H1 (cell line): ENCODE measurements around the gene GCNT1. TPM values are rescaled to one million over a fixed set of nuclear protein-coding genes. Genes with fewer than 3 reads are reported as not detected.

Experiments used
- CTCF ChIA-PET: fragments of 300-600 bp; sonication (Branson Sonifier 250); formaldehyde crosslinking; loops from one replicate; lab custom pipeline; 2021; ENCODE audit not compliant: partially characterized antibody; lab: Charles Lee
- POLR2A ChIA-PET: fragments of 300-600 bp; sonication (Branson Sonifier 250); formaldehyde crosslinking; loops from one replicate; lab custom pipeline; 2021; ENCODE audit warnings: inconsistent platforms; ENCODE audit not compliant: partially characterized antibody; lab: Charles Lee
- DNase-seq, 2 experiments: peaks; one replicate each; pipeline versions ENCODE4 v3.0.0 to v3.0.0-alpha.2; 2010 to 2022; ENCODE audit warnings: low spot score in 2 of 2, low read depth in 1 of 2, mixed read lengths in 1 of 2
- FAIRE-seq: peaks from 2 replicates; lab custom pipeline; 2011; peaks lifted over from hg19 to GRCh38; lab: Jason Lieb, UNC
- H2AFZ ChIP-seq: 2 replicates; pipeline ENCODE4 v1.8.1; 2012; ENCODE audit warnings: low read length, inconsistent platforms
- H2AK5ac ChIP-seq: 2 replicates; pipeline ENCODE4 v1.6.1; 2013; ENCODE audit warnings: low read depth, low read length
- H2BK120ac ChIP-seq: replicated peaks from 2 replicates; pipeline ENCODE3; 2013; ENCODE audit warnings: low read depth, low read length, inconsistent platforms
- H2BK12ac ChIP-seq: 2 replicates; pipeline ENCODE4 v1.6.1; 2013; ENCODE audit warnings: low read depth, low read length
- H2BK15ac ChIP-seq: 2 replicates; pipeline ENCODE4 v1.6.1; 2013; ENCODE audit warnings: low read length
- H2BK20ac ChIP-seq: 2 replicates; pipeline ENCODE4 v1.6.1; 2013; ENCODE audit warnings: low read length
- H2BK5ac ChIP-seq: 2 replicates; pipeline ENCODE4 v1.6.1; 2013; ENCODE audit warnings: low read depth, low read length
- H3K14ac ChIP-seq: 2 replicates; pipeline ENCODE4 v1.6.1; 2013; ENCODE audit warnings: inconsistent platforms; ENCODE audit not compliant: insufficient read length
- H3K18ac ChIP-seq: 2 replicates; pipeline ENCODE4 v1.6.1; 2013; ENCODE audit warnings: low read length; ENCODE audit errors: extremely low read depth
- H3K23ac ChIP-seq: 2 replicates; pipeline ENCODE4 v1.6.1; 2013; ENCODE audit warnings: inconsistent platforms; ENCODE audit not compliant: insufficient read length
- H3K23me2 ChIP-seq: 2 replicates; pipeline ENCODE4 v1.6.1; 2013; ENCODE audit warnings: low read depth, low read length
- H3K27ac ChIP-seq: 2 replicates; pipeline ENCODE4 v1.6.1; 2011; ENCODE audit warnings: low read depth, low read length, inconsistent platforms
- H3K27me3 ChIP-seq, 4 experiments: replicated peaks in 1 of 4; 1 replicate in 1 of 4; 2 replicates in 3 of 4; pipeline versions ENCODE4 v1.6.1 to v1.8.1; 2011 to 2013; ENCODE audit warnings: low read length in 3 of 4, mild to moderate bottlenecking in 3 of 4, inconsistent platforms in 2 of 4, mixed read lengths in 2 of 4, moderate library complexity in 1 of 4; ENCODE audit not compliant: control insufficient read depth in 3 of 4, insufficient read depth in 3 of 4; ENCODE audit errors: extremely low read depth in 1 of 4
- H3K36me3 ChIP-seq, 4 experiments: 2 replicates each; pipeline versions ENCODE4 v1.6.1 to v1.8.1; 2011 to 2013; ENCODE audit warnings: mild to moderate bottlenecking in 4 of 4, low read length in 3 of 4, moderate library complexity in 2 of 4, control low read depth in 1 of 4, inconsistent platforms in 1 of 4; ENCODE audit not compliant: insufficient read depth in 4 of 4, control insufficient read depth in 2 of 4
- H3K4ac ChIP-seq: replicated peaks from 2 replicates; pipeline ENCODE3; 2013; ENCODE audit warnings: low read length, low read depth, mixed read lengths, inconsistent platforms; ENCODE audit not compliant: insufficient read length
- H3K4me1 ChIP-seq, 4 experiments: replicated peaks in 1 of 4; 1 replicate in 1 of 4; 2 replicates in 3 of 4; pipeline versions ENCODE4 v1.6.1 to v1.8.1; 2011 to 2013; ENCODE audit warnings: low read length in 3 of 4, inconsistent platforms in 2 of 4, mixed read lengths in 1 of 4; ENCODE audit not compliant: insufficient read depth in 4 of 4, control insufficient read depth in 3 of 4
- H3K4me2 ChIP-seq, 2 experiments: 2 replicates each; pipeline versions ENCODE4 v1.6.1 to v1.8.1; 2011 to 2013; ENCODE audit warnings: low read depth in 2 of 2, low read length in 2 of 2, control low read depth in 1 of 2, inconsistent platforms in 1 of 2, mild to moderate bottlenecking in 1 of 2; ENCODE audit not compliant: insufficient read depth in 1 of 2
- H3K4me3 ChIP-seq, 4 experiments: fragments of 200-600, 300-600 bp in 1 of 4; sonication (generic), shearing (Covaris generic), sonication (Bioruptor Twin) in 1 of 4; 2 replicates each; pipeline versions ENCODE4 v1.5.1 to v1.8.1; 2011 to 2016; ENCODE audit warnings: low read length in 4 of 4, low read depth in 3 of 4, control low read depth in 2 of 4, inconsistent platforms in 2 of 4, mild to moderate bottlenecking in 2 of 4, mixed read lengths in 1 of 4, moderate library complexity in 1 of 4; ENCODE audit not compliant: insufficient read depth in 2 of 4; ENCODE audit errors: extremely low read depth in 1 of 4
- H3K56ac ChIP-seq: replicated peaks from 2 replicates; pipeline ENCODE3; 2013; ENCODE audit warnings: low read depth, mild to moderate bottlenecking, mixed read lengths, low read length, inconsistent platforms; ENCODE audit not compliant: insufficient read length
- H3K79me1 ChIP-seq: 2 replicates; pipeline ENCODE4 v1.6.1; 2013; ENCODE audit warnings: low read depth, low read length, control low read depth
- H3K79me2 ChIP-seq, 2 experiments: 2 replicates each; pipeline versions ENCODE4 v1.6.1 to v1.8.1; 2012 to 2013; ENCODE audit warnings: low read length in 2 of 2, mild to moderate bottlenecking in 2 of 2, inconsistent platforms in 1 of 2; ENCODE audit not compliant: insufficient read depth in 2 of 2, control insufficient read depth in 1 of 2
- H3K9ac ChIP-seq, 4 experiments: replicated peaks in 1 of 4; 1 replicate in 1 of 4; 2 replicates in 3 of 4; pipeline versions ENCODE4 v1.6.1 to v1.8.1; 2011 to 2013; ENCODE audit warnings: low read depth in 3 of 4, low read length in 3 of 4, control low read depth in 2 of 4, mild to moderate bottlenecking in 2 of 4, moderate library complexity in 2 of 4, inconsistent platforms in 1 of 4; ENCODE audit errors: extremely low read depth in 1 of 4
- H3K9me3 ChIP-seq, 2 experiments: 2 replicates each; pipeline versions ENCODE4 v1.6.1 to v1.8.1; 2012 to 2013; ENCODE audit warnings: mild to moderate bottlenecking in 2 of 2, moderate library complexity in 2 of 2, control low read depth in 1 of 2, inconsistent platforms in 1 of 2, low read depth in 1 of 2, low read length in 1 of 2, mixed read lengths in 1 of 2; ENCODE audit not compliant: insufficient read depth in 2 of 2
- H4K20me1 ChIP-seq, 2 experiments: replicated peaks in 1 of 2; 2 replicates each; pipeline versions ENCODE3 to v1.8.1; 2011 to 2013; ENCODE audit warnings: inconsistent platforms in 2 of 2, low read length in 2 of 2, mild to moderate bottlenecking in 1 of 2; ENCODE audit not compliant: insufficient read depth in 2 of 2, control insufficient read depth in 1 of 2
- H4K5ac ChIP-seq: 2 replicates; pipeline ENCODE4 v1.6.1; 2013; ENCODE audit warnings: low read length, low read depth, mixed read lengths, inconsistent platforms; ENCODE audit not compliant: insufficient read length
- H4K8ac ChIP-seq: 2 replicates; pipeline ENCODE4 v1.8.0; 2013; ENCODE audit warnings: mild to moderate bottlenecking, moderate library complexity, low read length, inconsistent platforms; ENCODE audit not compliant: insufficient read depth; ENCODE audit errors: extremely low read depth
- H4K91ac ChIP-seq: replicated peaks from 2 replicates; pipeline ENCODE3; 2013; ENCODE audit warnings: low read length, mixed read lengths, inconsistent platforms; ENCODE audit not compliant: insufficient read length
- BACH1 ChIP-seq: IDR thresholded peaks from 2 replicates; pipeline ENCODE4 v1.6.1; 2012; ENCODE audit warnings: low read length, improper control_type of control experiment
- CBX5 ChIP-seq: fragments of 300-800, 300-1000 bp; sonication (generic); IDR thresholded peaks from 2 replicates; pipeline ENCODE4 v1.7.1; 2016; ENCODE audit warnings: antibody characterized with exemption, low read length, low read depth
- CEBPB ChIP-seq: IDR thresholded peaks from 2 replicates; pipeline ENCODE4 v1.6.1; 2012; ENCODE audit warnings: low read depth, low read length
- EGR1 ChIP-seq: IDR thresholded peaks from 2 replicates; pipeline ENCODE4 v1.6.1; 2011; ENCODE audit warnings: low read depth, low read length, borderline replicate concordance
- FOSL1 ChIP-seq: IDR thresholded peaks from 2 replicates; pipeline ENCODE4 v1.6.1; 2011; ENCODE audit warnings: mild to moderate bottlenecking, low read depth, low read length, moderate library complexity; ENCODE audit not compliant: insufficient read depth
- JUND ChIP-seq: IDR thresholded peaks from 2 replicates; pipeline ENCODE4 v1.6.1; 2011; ENCODE audit warnings: mild to moderate bottlenecking, improper control_type of control experiment, low read length
- KDM1A ChIP-seq: fragments of 200-600, 300-600 bp; sonication (generic); IDR thresholded peaks from 2 replicates; pipeline ENCODE4 v1.7.1; 2016; ENCODE audit warnings: mild to moderate bottlenecking, low read length, borderline replicate concordance
- KDM5A ChIP-seq: fragments of 200-600 bp; IDR thresholded peaks from 2 replicates; pipeline ENCODE4 v1.7.1; 2012; ENCODE audit warnings: mild to moderate bottlenecking, low read length, inconsistent platforms, mixed read lengths
- NRF1 ChIP-seq: IDR thresholded peaks from 2 replicates; pipeline ENCODE4 v1.6.1; 2011; ENCODE audit warnings: mild to moderate bottlenecking, low read depth, low read length, improper control_type of control experiment
- SIRT6 ChIP-seq: IDR thresholded peaks from one replicate; pipeline ENCODE4 v1.7.1; 2012; ENCODE audit warnings: low read length, inconsistent platforms
- SP2 ChIP-seq: IDR thresholded peaks from 2 replicates; pipeline ENCODE4 v1.6.1; 2012; ENCODE audit warnings: mild to moderate bottlenecking, low read length, inconsistent platforms
- SP4 ChIP-seq: IDR thresholded peaks from 2 replicates; pipeline ENCODE4 v1.6.1; 2012; ENCODE audit warnings: low read length, inconsistent platforms
- TCF12 ChIP-seq: IDR thresholded peaks from 2 replicates; pipeline ENCODE4 v1.6.1; 2011; ENCODE audit warnings: low read depth, mild to moderate bottlenecking, low read length
- WGBS, 2 experiments: shearing (Covaris generic) in 1 of 2; methylation state at CpG; one replicate each; pipeline versions ENCODE4 v1.1.6 to v1.1.7; 2013 to 2015; ENCODE audit warnings: low lambda C conversion rate in 2 of 2, mixed read lengths in 2 of 2, inconsistent platforms in 1 of 2, low coverage in 1 of 2, missing lambda C conversion rate in 1 of 2; ENCODE audit not compliant: insufficient replicate concordance in 2 of 2, insufficient coverage in 1 of 2, insufficient read length in 1 of 2; ENCODE audit errors: extremely low coverage in 1 of 2, missing lambda C conversion rate in 1 of 2; 5-methylcytosine and 5-hydroxymethylcytosine counted together
- polyA plus RNA-seq, 7 experiments: library from polyadenylated mRNA; depleted of rRNA in 3 of 7; stranded (reverse) in 5 of 7; unstranded in 2 of 7; fragments of >200 nt in 5 of 7; fragments of 200-250 nt in 2 of 7; gene quantifications; 1 replicate in 5 of 7; 2 replicates in 1 of 7; 4 replicates in 1 of 7; pipeline versions ENCODE4 v1.2.1 to v1.2.3, GENCODE V29; 2011 to 2013; ENCODE audit warnings: missing spikeins in 2 of 7, mixed read lengths in 2 of 7
- total RNA-seq: library from RNA; stranded (reverse); fragmentation: NEBNext Ultra II Directional; extraction: Animal tissue kit (Norgen Biotek cat#: 25700); gene quantifications from 2 replicates; pipeline ENCODE4 v1.2.1, GENCODE V29; 2021
- TF ChIP-seq, protein P1 (sequence below): IDR thresholded peaks from 2 replicates; pipeline ENCODE4 v1.6.1; 2012; ENCODE audit warnings: inconsistent platforms

GCNT1 gene
- total and polyA plus RNA-seq, 2 of the 8 experiments (the other 6 are each of a cell fraction or from before 2014, with no cell fraction given), result 13.0 to 16.5 TPM

- H2BK20ac ChIP-seq, result no peak overlapping the region
- peaks cover 0 to 3% (median 0%) of the 10 kb centered on the region in 4 experiments; a peak in 1 of 8 replicates for H3K36me3 ChIP-seq
- H3K4me1 ChIP-seq, result peaks cover 0 to 2% (median 0%) of the 10 kb centered on the region in 4 experiments; a peak in 1 of 7 replicates
- no peak overlapping the region for H3K4me2 ChIP-seq
- no peaks in the 10 kb centered on the region for H3K79me2 ChIP-seq
- H2BK15ac ChIP-seq, result no peak overlapping the region
- H4K20me1 ChIP-seq, result no peaks in the 10 kb centered on the region
- ChIA-PET POLR2A (no interaction called here), CTCF (interaction anchor here (0.7 kb wide), 1 partner anchor 18 kb away, joined by 4 read pairs; no protein-coding TSS in a partner anchor)
- WGBS, 2 experiments, result 76% methylated on average over 6 of the region's 6 CpGs; no CpG with 5 or more reads in 1 of the 2 experiments
- no peak overlapping the region for H3K9ac ChIP-seq
- no peak overlapping the region for H3K56ac ChIP-seq
- H3K79me1 ChIP-seq, result no peaks in the 10 kb centered on the region
- H3K9me3 ChIP-seq, result peaks cover 4 to 5% of the 10 kb centered on the region in 2 experiments; a peak in 1 of 4 replicates
- H2BK5ac ChIP-seq, result no peak overlapping the region
- no peak overlapping the region for H3K4ac ChIP-seq
- no peak for DNase-seq
- no peak overlapping the region for H4K91ac ChIP-seq
- H3K23me2 ChIP-seq, result no peaks in the 10 kb centered on the region; the same call in 1 of the 2 replicates
- H3K4me3 ChIP-seq, result no peak overlapping the region
- H3K18ac ChIP-seq, result no peak overlapping the region
- H3K27ac ChIP-seq, result no peak overlapping the region
- no peak overlapping the region for H3K23ac ChIP-seq
- FAIRE-seq, result no peak
- H3K27me3 ChIP-seq, result no peaks in the 10 kb centered on the region
- H2AK5ac ChIP-seq, result no peak overlapping the region
- H4K8ac ChIP-seq, result no peak overlapping the region
- no peak overlapping the region for H2AFZ ChIP-seq
- no peak overlapping the region for H2BK120ac ChIP-seq
- H3K14ac ChIP-seq, result no peak overlapping the region
- H4K5ac ChIP-seq, result no peak overlapping the region
- H2BK12ac ChIP-seq, result no peak overlapping the region
- TF ChIP-seq BACH1 (no peak), CBX5 (no peak), JUND (no peak), FOSL1 (no peak), SP2 (no peak), KDM5A (no peak), NRF1 (no peak), TCF12 (no peak), KDM1A (no peak), SIRT6 (no peak), EGR1 (no peak), SP4 (no peak), CEBPB (no peak)
- TF ChIP-seq, protein P1, sequence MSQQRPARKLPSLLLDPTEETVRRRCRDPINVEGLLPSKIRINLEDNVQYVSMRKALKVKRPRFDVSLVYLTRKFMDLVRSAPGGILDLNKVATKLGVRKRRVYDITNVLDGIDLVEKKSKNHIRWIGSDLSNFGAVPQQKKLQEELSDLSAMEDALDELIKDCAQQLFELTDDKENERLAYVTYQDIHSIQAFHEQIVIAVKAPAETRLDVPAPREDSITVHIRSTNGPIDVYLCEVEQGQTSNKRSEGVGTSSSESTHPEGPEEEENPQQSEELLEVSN, result no peak
Measured at GRCh38 chr9:76530458-76531110, 71.6 kb downstream of the GCNT1 start.
